Small intestine (tissue), 7 donors: ENCODE measurements around the gene FOXM1. TPM values are rescaled to one million over a fixed set of nuclear protein-coding genes. Genes with fewer than 3 reads are reported as not detected.

Experiments
- DNase-seq, 2 donors: peaks; one replicate each; pipeline versions ENCODE4 v3.0.0 to v3.0.0-alpha.2; 2013
- FAIRE-seq: peaks from 2 replicates; lab custom pipeline; 2012; peaks lifted over from hg19 to GRCh38; lab: Jason Lieb, UNC
- H3K27ac ChIP-seq, 3 donors: one replicate each; pipeline ENCODE4 v1.5.1; 2013; ENCODE audit warnings: low read length in 2 of 3, mild to moderate bottlenecking in 2 of 3, control low read depth in 1 of 3, inconsistent platforms in 1 of 3, low read depth in 1 of 3, moderate library complexity in 1 of 3
- H3K27me3 ChIP-seq, 3 donors: one replicate each; pipeline ENCODE4 v1.6.1; 2013; ENCODE audit warnings: low read length in 3 of 3, inconsistent platforms in 1 of 3; ENCODE audit not compliant: control insufficient read depth in 3 of 3, insufficient read depth in 3 of 3
- H3K36me3 ChIP-seq, 3 donors: one replicate each; pipeline ENCODE4 v1.6.1; 2013; ENCODE audit warnings: low read length in 3 of 3, inconsistent platforms in 1 of 3, low read depth in 1 of 3, mild to moderate bottlenecking in 1 of 3, moderate library complexity in 1 of 3; ENCODE audit not compliant: control insufficient read depth in 3 of 3, insufficient read depth in 2 of 3
- H3K4me1 ChIP-seq, 3 donors: one replicate each; pipeline ENCODE4 v1.6.1; 2013; ENCODE audit warnings: low read length in 2 of 3, inconsistent platforms in 1 of 3, low read depth in 1 of 3, mild to moderate bottlenecking in 1 of 3, moderate library complexity in 1 of 3; ENCODE audit not compliant: control insufficient read depth in 3 of 3, insufficient read depth in 2 of 3
- H3K4me3 ChIP-seq, 3 donors: one replicate each; pipeline ENCODE4 v1.5.1; 2013; ENCODE audit warnings: low read length in 3 of 3, control low read depth in 1 of 3, inconsistent platforms in 1 of 3, low read depth in 1 of 3, mild to moderate bottlenecking in 1 of 3, moderate library complexity in 1 of 3
- H3K9me3 ChIP-seq, 2 donors: one replicate each; pipeline ENCODE4 v1.6.1; 2013; ENCODE audit warnings: low read depth in 1 of 2, low read length in 1 of 2; ENCODE audit not compliant: control insufficient read depth in 2 of 2, insufficient read depth in 1 of 2
- WGBS, 3 donors: extraction: QIAGEN DNeasy Blood & Tissue Kit; methylation state at CpG; one replicate each; pipeline ENCODE4 v1.1.7; 2013; 5-methylcytosine and 5-hydroxymethylcytosine counted together
- polyA plus RNA-seq, 4 donors: library from polyadenylated mRNA; stranded (reverse) in 3 of 4; unstranded in 1 of 4; fragments of 200-250 nt in 3 of 4; fragments of 120-200 nt in 1 of 4; gene quantifications; one replicate each; pipeline versions ENCODE4 v1.2.1 to v1.2.3, GENCODE V29; 2013
- donor health status: healthy with polysubstance abuse.
- donor health status: control.
- donor health status: control.
- donor health status: Bipolar disorder and iron deficiency.
- donor health status: healthy.

The FOXM1 gene
- polyA plus RNA-seq, 4 donors: 2.4 to 38.8 (median 10.3) TPM

GRCh38 chr12:2844786-2845185 is 32.2 kb downstream of the FOXM1 start:
- H3K36me3 ChIP-seq: peaks cover 0 to 34% (median 0%) of the 10 kb centered on the region in 3 donors
- WGBS, 3 donors: 82 to 87% (median 83%) methylated on average over 9 of the region's 9 CpGs
- no peaks in the 10 kb centered on the region for H3K9me3 ChIP-seq
- DNase-seq (no peak), FAIRE-seq (no peak)
- H3K4me3 ChIP-seq: no peak overlapping the region
- H3K4me1 ChIP-seq: peaks cover 0 to 17% (median 0%) of the 10 kb centered on the region in 3 donors
- peak overlapping the region in 1 of 3 donors; percentile 42 for H3K27ac ChIP-seq
- H3K27me3 ChIP-seq: no peaks in the 10 kb centered on the region

- FAIRE-seq: no peak
Observed at GRCh38 chr12:2842948-2843347, 34.0 kb downstream of the FOXM1 start.

GRCh38 chr12:2841056-2841650 is 35.8 kb downstream of the FOXM1 start:
- H3K4me3 ChIP-seq: no peak overlapping the region
- no peaks in the 10 kb centered on the region for H3K27me3 ChIP-seq
- FAIRE-seq: no peak
- no peak for DNase-seq
- H3K9me3 ChIP-seq: no peaks in the 10 kb centered on the region
- H3K36me3 ChIP-seq: peaks cover 0 to 29% (median 0%) of the 10 kb centered on the region in 3 donors
- WGBS, 3 donors: 67 to 73% (median 68%) methylated on average over 9 of the region's 9 CpGs
- H3K27ac ChIP-seq: no peak overlapping the region
- peaks cover 0 to 1% (median 0%) of the 10 kb centered on the region in 3 donors for H3K4me1 ChIP-seq

More at GRCh38 chr12:2842948-2843347, 34.0 kb downstream of the FOXM1 start:
- Histone ChIP-seq H3K9me3 (no peaks in the 10 kb centered on the region), H3K4me3 (no peak overlapping the region), H3K27me3 (no peaks in the 10 kb centered on the region), H3K36me3 (peaks cover 0 to 30% (median 0%) of the 10 kb centered on the region in 3 donors), H3K4me1 (peaks cover 0 to 3% (median 0%) of the 10 kb centered on the region in 3 donors), H3K27ac (peak overlapping the region in 1 of 3 donors; percentile 24)
- 85 to 90% (median 85%) methylated on average over 5 of the region's 5 CpGs for WGBS, 3 donors
- DNase-seq: no peak

GRCh38 chr12:2836574-2836973 is 40.4 kb downstream of the FOXM1 start:
- no peak overlapping the region for H3K4me3 ChIP-seq
- peaks cover 0 to 5% (median 0%) of the 10 kb centered on the region in 3 donors for H3K4me1 ChIP-seq
- H3K27ac ChIP-seq: no peak overlapping the region
- no peak for FAIRE-seq
- H3K27me3 ChIP-seq: no peaks in the 10 kb centered on the region
- peaks cover 0 to 13% (median 0%) of the 10 kb centered on the region in 3 donors for H3K36me3 ChIP-seq
- no peak for DNase-seq
- 87 to 94% (median 89%) methylated on average over 8 of the region's 8 CpGs for WGBS, 3 donors
- H3K9me3 ChIP-seq: no peaks in the 10 kb centered on the region

GRCh38 chr12:2835691-2836403 is 41.1 kb downstream of the FOXM1 start:
- Histone ChIP-seq H3K36me3 (peaks cover 0 to 10% (median 0%) of the 10 kb centered on the region in 3 donors), H3K9me3 (no peaks in the 10 kb centered on the region), H3K27me3 (no peaks in the 10 kb centered on the region), H3K27ac (no peak overlapping the region), H3K4me1 (peaks cover 0 to 5% (median 0%) of the 10 kb centered on the region in 3 donors), H3K4me3 (no peak overlapping the region)
- 53 to 63% (median 60%) methylated on average over 4 of the region's 4 CpGs for WGBS, 3 donors
- FAIRE-seq (no peak), DNase-seq (no peak)

GRCh38 chr12:2834581-2835491 is 42.1 kb downstream of the FOXM1 start, which contains the start of gene NRIP2:
TSS of gene NRIP2 (minus strand) at chr12:2835035. CDS start at chr12:2834983, 52 bp downstream.
- DNase-seq (peak in 1 of 2 donors; percentile 46), FAIRE-seq (no peak)
- H3K27me3 ChIP-seq: no peaks in the 10 kb centered on the region
- H3K4me3 ChIP-seq: no peak within 1 kb of the TSS
- 18 to 22% (median 21%) methylated on average over 26 to 32 of the region's 32 CpGs for WGBS, 3 donors
- no peaks in the 10 kb centered on the region for H3K9me3 ChIP-seq
- peaks cover 0 to 14% (median 7%) of the 10 kb centered on the region in 3 donors for H3K36me3 ChIP-seq
- no peak within 1 kb of the TSS for H3K27ac ChIP-seq
- H3K4me1 ChIP-seq: peaks cover 0 to 5% (median 0%) of the 10 kb centered on the region in 3 donors

- Histone ChIP-seq H3K36me3 (peaks cover 0 to 13% (median 7%) of the 10 kb centered on the region in 3 donors), H3K27me3 (no peaks in the 10 kb centered on the region), H3K4me3 (no peak overlapping the region), H3K4me1 (peaks cover 0 to 5% (median 0%) of the 10 kb centered on the region in 3 donors), H3K27ac (no peak overlapping the region), H3K9me3 (no peaks in the 10 kb centered on the region)
- 64 to 92% (median 91%) methylated on average over 9 of the region's 9 CpGs for WGBS, 3 donors
- DNase-seq (no peak), FAIRE-seq (no peak)
Observed at GRCh38 chr12:2833810-2834209, 43.2 kb downstream of the FOXM1 start.

- no peak overlapping the region for H3K4me3 ChIP-seq
- no peak overlapping the region for H3K27ac ChIP-seq
- no peak for DNase-seq
- 51 to 68% (median 64%) methylated on average over 5 of the region's 5 CpGs for WGBS, 3 donors
- no peaks in the 10 kb centered on the region for H3K27me3 ChIP-seq
- peaks cover under 1 to 14% (median 7%) of the 10 kb centered on the region in 3 donors for H3K36me3 ChIP-seq
- no peak for FAIRE-seq
- H3K4me1 ChIP-seq: peaks cover 0 to 5% (median 0%) of the 10 kb centered on the region in 3 donors
- no peaks in the 10 kb centered on the region for H3K9me3 ChIP-seq
Observed at GRCh38 chr12:2833327-2833726, 43.6 kb downstream of the FOXM1 start.
